Epithelial cell of umbilical artery (primary cell): ENCODE measurements around the gene H3-3A. TPM values are rescaled to one million over a fixed set of nuclear protein-coding genes. Genes with fewer than 3 reads are reported as not detected.

ENCODE experiments used
- total RNA-seq: library from RNA; depleted of rRNA; stranded (reverse); fragments of >200 nt; gene quantifications from 2 replicates; pipeline ENCODE4 v1.2.3, GENCODE V29; 2014

H3-3A gene
- 189 and 217 TPM in 2 replicates for total RNA-seq

DNA sequence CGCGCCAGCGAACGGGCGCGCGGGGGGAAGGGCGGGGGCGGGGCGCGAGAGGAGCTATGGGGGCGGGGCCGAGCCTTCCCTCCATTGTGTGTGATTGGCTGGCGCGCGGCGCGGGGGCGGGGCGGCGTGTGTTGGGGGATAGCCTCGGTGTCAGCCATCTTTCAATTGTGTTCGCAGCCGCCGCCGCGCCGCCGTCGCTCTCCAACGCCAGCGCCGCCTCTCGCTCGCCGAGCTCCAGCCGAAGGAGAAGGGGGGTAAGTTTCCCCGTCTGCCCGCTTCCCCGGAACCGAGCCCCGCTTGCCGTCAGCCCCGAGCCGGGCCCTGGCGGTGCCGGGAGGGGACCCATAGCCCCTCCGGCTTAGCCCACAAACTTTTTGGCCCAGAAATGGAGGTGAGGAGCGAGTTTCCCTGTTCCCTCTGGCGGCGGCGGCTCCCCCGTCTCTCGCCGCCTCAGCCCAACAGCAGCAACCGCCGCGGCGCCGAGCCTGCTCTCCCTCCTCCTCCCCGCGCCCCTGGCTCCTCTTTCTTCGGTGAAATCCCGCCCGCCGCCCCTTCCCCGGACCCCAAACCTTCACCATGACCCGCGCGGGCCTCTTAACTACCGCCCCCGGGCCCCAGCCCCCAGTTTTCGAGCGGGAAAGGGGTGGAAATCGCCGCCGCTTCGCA lies at the start of gene H3-3A:
TSS of gene H3-3A (plus strand) at position 159 of the 666 bp plus-strand sequence. CDS start 1,636 bp downstream, outside the sequence.

Other genes with a start within 250 kb of the H3-3A start
- gene TMEM63A, start 180.3 kb upstream of the H3-3A start, total RNA-seq = 5.8 and 15.8 TPM in 2 replicates
- under 0.01 TPM in 1 of 2 replicates, not detected in the other for gene LEFTY1, start 173.6 kb upstream of the H3-3A start, total RNA-seq
- 37.7 and 46.8 TPM in 2 replicates for gene PYCR2, start 138.5 kb upstream of the H3-3A start, total RNA-seq
- not detected in 2 replicates for gene LEFTY2, start 121.5 kb upstream of the H3-3A start, total RNA-seq
- gene SDE2, start 63.4 kb upstream of the H3-3A start, total RNA-seq = 28.9 and 31.9 TPM in 2 replicates
- 51.6 and 59.0 TPM in 2 replicates for gene ACBD3, start 124.0 kb downstream of the H3-3A start, total RNA-seq
- gene MIXL1, start 160.9 kb downstream of the H3-3A start, total RNA-seq = 0.32 TPM in 1 of 2 replicates, not detected in the other
- gene LIN9, start 246.4 kb downstream of the H3-3A start, total RNA-seq = 6.2 and 7.8 TPM in 2 replicates